DOHH2 (cell line): ENCODE data around the gene HSD17B7.

Source experiments
- CTCF ChIP-seq: fragments of 200-600 bp; sonication (generic); IDR thresholded peaks from one replicate; pipeline ENCODE4 v1.5.1; 2014; ENCODE audit warnings: antibody characterized with exemption, mild to moderate bottlenecking, low read depth, low read length; ENCODE audit not compliant: poor library complexity, severe bottlenecking
- EZH2phosphoT487 ChIP-seq: fragments of 200-600 bp; sonication (generic); IDR thresholded peaks from 2 replicates; pipeline ENCODE4 v1.6.1; 2017; ENCODE audit warnings: borderline replicate concordance, mild to moderate bottlenecking, antibody characterized with exemption, low read length, moderate library complexity, mixed read lengths

GRCh38 chr1:162756523-162756922 lies 34.0 kb upstream of the HSD17B7 start:
- TF ChIP-seq CTCF (no peak), EZH2phosphoT487 (no peak)
